Activated T-cell treated with anti-CD3 and anti-CD28 coated beads for 24 hours (primary cell): ENCODE results near the gene THAP4.
A peak's percentile ranks its signal among the peaks of the same experiment; 100 is the strongest.

Source experiments
- DNase-seq: peaks from one replicate; pipeline ENCODE4 v3.0.0-alpha.2; 2020; ENCODE audit warnings: low read depth

THAP4 gene

GRCh38 chr2:241637018-241637794, at the start of gene THAP4, which contains the start of gene ATG4B:
THAP4 (minus strand) TSS chr2:241637158; CDS start chr2:241637017, 141 bp downstream.
ATG4B (plus strand) TSS chr2:241637693; CDS start chr2:241637715, 22 bp downstream.
- peak; percentile 75 for DNase-seq

DNA sequence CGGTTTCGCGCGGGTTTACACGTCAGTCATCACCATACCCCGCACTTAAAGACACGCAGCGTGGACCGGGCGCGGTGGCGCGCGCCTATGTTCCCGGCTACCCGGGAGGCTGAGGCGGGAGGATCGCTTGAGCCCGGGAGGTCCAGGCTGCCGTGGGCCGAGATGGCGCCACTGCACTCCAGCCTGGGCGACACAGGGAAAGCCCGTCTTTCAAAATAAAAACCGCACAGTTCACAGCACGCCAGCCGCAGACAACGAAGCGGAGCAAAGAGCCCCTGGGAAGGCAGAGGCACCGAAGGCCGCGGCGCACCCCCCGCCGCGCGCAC, 49.3 kb upstream of the THAP4 start:
- DNase-seq, result no peak

GRCh38 chr2:241680827-241681599, 44.1 kb upstream of the THAP4 start:
- DNase-seq, result no peak

DNA sequence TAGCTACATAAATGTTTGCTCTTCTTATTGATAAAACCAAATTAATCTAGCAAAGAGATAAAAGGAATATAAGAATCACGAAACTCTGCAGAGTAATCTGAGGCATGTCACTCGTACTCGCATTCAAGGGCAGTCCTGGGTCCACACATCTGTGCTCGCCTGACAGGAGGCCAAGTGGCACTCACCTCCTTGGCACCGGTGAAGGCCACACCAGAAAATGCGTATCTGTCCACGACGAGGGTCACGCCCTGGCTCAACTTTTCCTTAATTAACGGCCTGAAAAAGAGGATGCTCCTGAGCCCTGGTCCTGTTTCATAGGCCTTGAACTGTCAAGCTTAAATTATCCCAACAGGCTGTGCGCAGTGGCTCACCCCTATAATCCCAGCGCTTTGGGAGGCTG, 43.1 kb upstream of the THAP4 start:
- DNase-seq, result no peak

DNA sequence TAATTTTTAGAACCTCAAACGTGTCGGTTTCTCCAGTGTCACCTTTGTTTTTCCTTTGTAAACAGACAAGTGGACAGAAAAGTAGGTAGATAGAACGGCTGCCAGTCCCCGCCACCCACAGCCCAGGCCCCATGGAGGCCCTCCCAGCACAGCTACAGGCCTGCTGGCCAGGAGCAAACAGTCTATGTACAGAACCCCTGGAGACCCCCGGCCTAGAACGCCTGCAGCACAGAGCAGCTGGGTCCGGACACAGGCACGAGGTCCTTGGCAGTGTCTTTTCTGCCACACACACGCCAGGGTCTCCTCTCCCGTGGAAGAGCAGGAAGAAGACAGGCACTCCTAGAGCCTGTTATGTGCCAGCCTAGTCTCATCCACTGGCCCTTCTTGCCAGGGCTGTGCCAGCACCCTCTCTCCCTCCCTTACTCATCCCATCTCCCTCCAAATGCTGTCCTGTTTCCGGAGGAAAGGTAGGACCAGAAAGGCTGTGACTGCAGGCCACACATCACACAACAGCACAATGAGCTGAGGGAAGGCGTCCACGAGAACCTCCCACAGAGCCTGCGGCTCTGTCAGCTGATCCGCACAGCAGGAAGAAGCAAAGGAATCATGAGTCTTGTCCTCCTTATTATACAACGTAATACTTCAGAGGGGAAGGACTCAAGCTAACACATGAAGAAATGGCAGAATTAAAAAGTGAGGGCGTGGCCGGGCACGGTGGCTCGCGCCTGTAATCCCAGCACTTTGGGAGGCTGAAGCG, 42.0 kb upstream of the THAP4 start:
- DNase-seq, result no peak

DNA sequence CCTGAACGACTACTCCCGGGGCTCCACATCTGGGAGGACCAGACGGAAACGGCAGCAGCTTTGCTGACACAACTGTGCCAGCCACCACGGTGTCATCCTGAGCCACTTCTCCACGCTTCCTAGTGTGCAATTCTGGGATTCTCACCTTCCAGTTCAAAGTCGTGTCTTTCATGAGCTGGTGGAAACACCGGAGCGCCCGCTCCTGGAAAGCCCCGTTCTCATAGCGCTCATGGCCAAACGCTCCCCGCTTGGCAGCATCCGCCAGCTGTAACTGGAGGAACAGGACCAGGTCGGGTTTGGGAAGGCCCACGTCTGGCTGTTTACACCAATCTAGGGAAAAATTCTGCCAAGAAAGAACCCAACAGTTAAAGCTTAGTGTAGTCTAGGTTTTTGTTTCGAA, 41.3 kb upstream of the THAP4 start:
- DNase-seq, result no peak

- DNase-seq, result no peak
Observed at GRCh38 chr2:241677392-241677791, 40.4 kb upstream of the THAP4 start.

DNA sequence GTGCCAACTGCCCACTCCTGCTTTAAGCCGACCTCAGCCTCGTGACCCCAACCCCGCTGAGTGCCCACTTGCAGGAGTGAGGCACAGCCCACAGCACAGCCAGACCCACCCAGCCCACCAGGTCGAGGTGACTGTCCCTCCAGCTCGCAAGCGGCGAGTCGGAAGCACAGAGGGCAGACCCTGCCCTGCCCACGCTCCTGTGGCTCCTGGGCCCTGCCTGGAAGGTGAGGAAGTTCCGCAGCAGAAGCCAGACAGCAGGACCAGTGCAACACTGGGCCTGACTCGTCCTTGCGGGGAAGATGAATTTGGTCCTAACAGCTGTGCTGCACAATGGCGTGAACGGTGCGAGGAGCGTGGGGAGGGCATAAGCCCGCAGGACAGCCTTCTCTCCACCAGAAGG, 39.7 kb upstream of the THAP4 start:
- DNase-seq, result no peak

DNA sequence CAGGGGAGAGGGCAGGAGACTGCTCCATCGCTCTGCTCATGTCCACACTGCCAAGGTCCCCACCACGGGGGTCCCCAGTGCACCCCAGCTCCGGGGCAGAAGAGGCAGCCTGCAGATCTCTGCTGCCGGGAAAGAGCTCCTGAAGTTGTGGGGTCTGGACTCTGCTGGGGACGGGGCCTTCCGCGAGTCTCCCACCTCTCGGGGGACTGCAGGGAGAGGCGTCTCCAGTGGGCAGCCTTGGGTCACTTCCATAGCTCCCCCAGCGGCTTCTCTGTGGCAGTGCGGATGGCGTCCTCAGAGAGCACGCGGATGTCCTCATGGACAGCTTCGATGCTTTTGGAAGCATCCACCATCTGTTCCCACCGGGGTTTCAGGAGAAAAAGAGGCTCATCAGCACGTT, 38.9 kb upstream of the THAP4 start:
- no peak for DNase-seq

DNA sequence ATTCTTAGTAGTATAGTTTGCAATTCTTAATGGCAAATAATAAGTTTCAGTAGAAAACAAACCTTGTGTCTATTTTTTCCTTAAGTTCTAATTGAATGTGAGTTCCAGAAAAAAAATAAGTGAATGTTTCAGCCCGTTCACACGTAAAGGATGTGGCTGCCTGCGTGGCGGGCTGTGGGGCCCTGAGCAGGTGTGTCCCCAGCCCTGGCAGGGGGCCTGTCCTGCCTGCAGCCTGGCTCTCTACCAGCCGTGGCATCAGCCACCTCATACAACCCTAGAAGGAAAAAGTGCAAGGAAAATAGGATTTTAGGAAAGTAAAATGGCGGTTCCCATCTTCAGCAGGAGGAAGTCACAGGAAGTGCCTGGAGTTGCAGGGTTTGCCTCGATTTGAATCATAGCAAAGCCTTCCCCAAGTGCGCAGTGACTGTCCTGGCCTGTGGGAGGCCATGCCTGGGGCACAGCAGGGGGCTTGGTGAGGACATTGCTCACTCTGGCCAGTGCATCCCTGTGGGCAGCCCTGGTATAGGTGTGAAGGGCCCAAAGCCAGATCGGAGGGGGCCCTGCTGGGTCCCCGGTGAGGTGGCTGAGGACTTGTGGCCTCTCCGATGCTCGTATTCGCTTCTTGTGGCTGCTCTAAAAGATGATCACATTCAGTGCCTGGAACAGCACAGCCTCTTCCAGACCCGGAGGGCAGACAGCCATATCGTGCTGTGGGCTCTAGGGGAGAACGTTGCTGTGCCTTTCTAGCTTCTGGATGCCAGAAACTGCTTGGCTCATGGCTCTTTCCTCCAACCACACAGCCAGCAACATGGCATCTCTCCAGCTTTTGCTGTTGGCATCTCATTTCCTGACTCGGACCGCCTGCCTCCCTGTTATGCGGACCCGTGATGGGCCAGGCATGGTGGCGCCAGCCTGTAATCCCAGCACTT, 37.1 kb upstream of the THAP4 start:
- no peak for DNase-seq

- no peak for DNase-seq
Observed at GRCh38 chr2:241673189-241673663, 36.3 kb upstream of the THAP4 start.

GRCh38 chr2:241672243-241673188, 35.6 kb upstream of the THAP4 start:
- DNase-seq, result no peak

GRCh38 chr2:241671457-241672240, 34.7 kb upstream of the THAP4 start:
- DNase-seq, result no peak

- no peak for DNase-seq
Observed at GRCh38 chr2:241670333-241671110, 33.6 kb upstream of the THAP4 start.

- no peak for DNase-seq
Observed at GRCh38 chr2:241668839-241669238, 31.9 kb upstream of the THAP4 start.

- no peak for DNase-seq
Observed at GRCh38 chr2:241668354-241668753, 31.4 kb upstream of the THAP4 start.

DNA sequence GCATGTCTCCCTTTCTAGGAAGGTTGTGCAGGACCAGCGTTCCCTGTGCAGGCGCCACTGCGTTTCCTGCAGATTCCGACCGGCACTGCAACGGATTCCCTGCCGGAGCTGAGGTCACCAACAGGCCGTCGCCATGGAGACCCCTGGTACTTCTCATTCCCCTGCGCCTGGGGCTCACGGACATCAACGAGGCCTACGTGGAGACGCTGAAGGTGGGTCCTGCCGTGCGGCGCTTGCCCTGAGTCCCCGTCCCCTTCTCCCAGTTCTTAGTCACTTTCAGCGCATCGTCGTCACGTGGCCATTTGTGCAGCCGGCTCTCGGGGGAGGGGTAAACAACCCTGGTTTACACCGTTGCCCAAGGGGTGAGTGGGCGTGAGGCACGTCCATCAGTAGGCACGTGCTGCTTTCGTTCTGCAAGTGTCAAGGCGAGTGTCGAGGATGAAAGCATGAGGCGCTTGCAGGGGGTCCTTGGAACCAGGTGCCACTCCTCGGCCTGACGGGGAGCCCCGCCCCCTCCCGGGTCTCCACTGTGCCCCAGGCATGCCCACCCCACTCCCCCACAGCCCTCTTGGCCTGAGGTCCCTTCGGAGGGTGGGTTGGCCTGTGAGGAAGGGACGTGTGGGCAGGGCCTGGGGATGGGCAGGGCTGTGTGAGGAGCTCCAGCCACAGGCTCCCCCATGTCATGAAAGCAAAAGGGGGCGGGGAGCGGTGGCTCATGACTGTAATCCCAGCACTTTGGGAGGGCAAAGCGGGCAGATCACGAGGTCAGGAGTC, 29.9 kb upstream of the THAP4 start:
- no peak for DNase-seq
